ENCODE results near the gene WDR5.

DNA sequence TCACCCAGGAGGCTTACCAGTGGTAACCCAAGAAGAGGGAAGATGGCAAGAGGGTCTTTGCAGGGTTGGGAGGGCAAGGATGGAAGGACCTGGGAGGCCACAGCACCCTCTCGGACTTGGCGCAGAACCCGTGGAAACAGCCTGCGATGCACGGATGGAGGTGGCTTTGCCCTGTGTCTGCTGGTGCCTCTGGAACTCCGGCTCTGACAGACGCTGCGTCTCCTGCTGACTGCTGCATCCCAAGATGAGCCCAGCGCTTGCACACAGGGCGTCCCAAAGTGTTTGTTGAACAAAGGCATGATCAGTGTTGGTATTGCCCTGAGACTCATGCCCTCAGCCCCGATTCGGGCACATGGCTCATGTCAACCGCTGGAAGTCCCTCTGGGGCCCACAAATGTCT lies 30.5 kb downstream of the WDR5 start:
- TF ChIP-seq, protein P1, sequence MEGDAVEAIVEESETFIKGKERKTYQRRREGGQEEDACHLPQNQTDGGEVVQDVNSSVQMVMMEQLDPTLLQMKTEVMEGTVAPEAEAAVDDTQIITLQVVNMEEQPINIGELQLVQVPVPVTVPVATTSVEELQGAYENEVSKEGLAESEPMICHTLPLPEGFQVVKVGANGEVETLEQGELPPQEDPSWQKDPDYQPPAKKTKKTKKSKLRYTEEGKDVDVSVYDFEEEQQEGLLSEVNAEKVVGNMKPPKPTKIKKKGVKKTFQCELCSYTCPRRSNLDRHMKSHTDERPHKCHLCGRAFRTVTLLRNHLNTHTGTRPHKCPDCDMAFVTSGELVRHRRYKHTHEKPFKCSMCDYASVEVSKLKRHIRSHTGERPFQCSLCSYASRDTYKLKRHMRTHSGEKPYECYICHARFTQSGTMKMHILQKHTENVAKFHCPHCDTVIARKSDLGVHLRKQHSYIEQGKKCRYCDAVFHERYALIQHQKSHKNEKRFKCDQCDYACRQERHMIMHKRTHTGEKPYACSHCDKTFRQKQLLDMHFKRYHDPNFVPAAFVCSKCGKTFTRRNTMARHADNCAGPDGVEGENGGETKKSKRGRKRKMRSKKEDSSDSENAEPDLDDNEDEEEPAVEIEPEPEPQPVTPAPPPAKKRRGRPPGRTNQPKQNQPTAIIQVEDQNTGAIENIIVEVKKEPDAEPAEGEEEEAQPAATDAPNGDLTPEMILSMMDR (IDR thresholded peaks at IDR 0.05; ENCODE audit: low read length): no peak
- TF ChIP-seq EZH2phosphoT487 (IDR thresholded peaks at IDR 0.05; ENCODE audit: low read length) (no peak), EZH2 (optimal IDR thresholded peaks at IDR 0.05; ENCODE audit: low read depth, low read length) (no peak)
